CD4-positive, alpha-beta T cell treated with Interferon alpha-2 for 1 hour (primary cell): ENCODE data around the gene SV2B.
"Not testable (repeated sequence)": the region's sequence is repeated elsewhere in the genome, so short reads cannot be mapped to it uniquely, and the experiment has no call there.

Experiments
- DNase-seq, 2 donors: peaks; one replicate each; pipeline ENCODE4 v3.0.0-alpha.2; 2020 to 2022

SV2B gene

DNA sequence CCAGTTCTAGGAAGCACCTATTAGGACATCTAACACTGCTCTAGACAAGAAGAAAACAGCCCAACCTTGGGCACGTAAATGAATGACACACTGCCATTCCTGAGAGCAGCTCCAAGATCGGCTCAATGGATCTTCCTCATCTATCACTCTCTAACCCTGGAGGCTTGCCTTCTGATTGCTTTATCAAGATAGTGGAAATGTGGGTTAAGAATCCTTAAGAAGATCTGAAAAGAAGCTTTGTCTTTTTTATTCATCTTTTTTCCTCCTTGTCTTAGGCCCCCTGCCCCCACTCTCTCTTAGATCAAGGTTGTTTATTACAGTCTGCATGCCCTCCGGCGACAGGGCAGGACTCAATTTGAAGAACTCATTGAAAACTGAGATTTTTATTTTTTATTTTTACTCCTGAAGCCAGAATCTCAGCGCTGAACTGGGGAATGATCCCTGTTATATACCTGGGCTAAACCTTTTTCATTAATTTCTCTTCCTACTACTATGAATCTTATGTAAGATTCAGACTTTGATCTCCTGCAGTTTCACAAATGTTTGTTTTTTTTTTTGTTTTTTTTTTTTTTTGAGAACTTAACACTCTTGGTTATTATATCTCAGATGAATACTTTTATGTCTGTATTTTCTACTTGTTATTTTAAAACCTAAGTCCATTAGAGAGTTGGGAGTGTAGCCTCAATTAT is 219.5 kb downstream of the SV2B start:
- DNase-seq, result peak in 1 of 2 donors; percentile 27

DNA sequence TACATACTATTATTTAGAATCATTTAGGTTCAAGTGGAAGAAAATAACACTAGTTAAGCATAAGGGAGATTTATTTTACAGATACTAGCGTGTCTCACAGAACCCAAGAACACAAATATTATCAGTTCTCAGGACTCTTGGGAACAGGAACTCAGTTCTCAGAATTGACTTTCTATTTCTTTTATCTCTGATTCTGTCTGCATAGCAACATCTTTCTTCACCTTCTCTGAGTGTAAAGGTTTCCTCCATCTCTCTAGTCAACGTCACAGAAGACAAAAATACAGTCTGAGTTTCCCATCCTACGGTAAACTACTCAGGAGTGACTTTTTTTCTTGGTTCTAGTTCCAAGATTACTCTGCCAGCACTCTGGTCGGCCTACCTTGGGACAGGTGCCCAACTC is 220.0 kb downstream of the SV2B start:
- peak in 1 of 2 donors; percentile 72 for DNase-seq

GRCh38 chr15:91329914-91330313 is 229.9 kb downstream of the SV2B start:
- DNase-seq, result no peak

GRCh38 chr15:91331581-91331980 is 231.5 kb downstream of the SV2B start:
- no peak for DNase-seq

DNA sequence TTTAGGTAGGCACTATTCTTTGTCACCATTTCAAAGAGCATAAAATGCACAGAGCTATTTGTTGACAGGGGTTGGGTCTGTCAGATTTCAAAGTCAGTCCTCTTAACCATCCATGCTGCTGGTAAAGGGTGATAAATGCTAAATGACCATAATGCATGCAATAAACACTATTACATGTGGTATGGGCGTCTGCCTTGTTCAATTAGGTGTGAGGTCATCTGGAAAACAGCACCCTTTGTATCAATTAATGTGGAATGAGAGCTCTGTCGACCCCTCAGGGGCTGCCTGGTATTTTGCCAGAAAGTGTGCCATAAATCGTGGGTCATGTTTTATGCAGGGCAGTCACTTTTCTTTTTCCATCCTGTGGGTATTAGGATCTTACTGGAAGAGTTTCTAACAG is 235.6 kb downstream of the SV2B start:
- DNase-seq, result no peak

DNA sequence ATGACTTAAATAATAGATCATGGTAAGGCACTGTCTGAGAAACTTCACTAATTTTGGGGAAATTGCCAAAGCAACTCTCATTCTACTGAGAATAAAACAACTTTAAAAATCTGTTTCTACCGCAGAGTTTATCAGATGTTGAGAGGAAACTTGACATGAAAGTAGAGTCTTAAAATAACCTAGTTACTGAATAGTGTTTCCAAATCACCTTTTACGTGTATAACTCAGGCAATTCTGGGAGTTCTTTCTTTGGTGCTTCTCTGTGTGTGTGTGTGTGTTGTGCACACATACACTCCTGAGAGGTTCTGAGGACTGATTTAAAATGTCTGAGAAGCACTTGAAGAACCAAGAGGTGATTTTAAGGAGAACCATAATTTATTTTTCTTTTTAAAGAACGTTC is 236.6 kb downstream of the SV2B start:
- DNase-seq, result peak in 1 of 2 donors; percentile 27

DNA sequence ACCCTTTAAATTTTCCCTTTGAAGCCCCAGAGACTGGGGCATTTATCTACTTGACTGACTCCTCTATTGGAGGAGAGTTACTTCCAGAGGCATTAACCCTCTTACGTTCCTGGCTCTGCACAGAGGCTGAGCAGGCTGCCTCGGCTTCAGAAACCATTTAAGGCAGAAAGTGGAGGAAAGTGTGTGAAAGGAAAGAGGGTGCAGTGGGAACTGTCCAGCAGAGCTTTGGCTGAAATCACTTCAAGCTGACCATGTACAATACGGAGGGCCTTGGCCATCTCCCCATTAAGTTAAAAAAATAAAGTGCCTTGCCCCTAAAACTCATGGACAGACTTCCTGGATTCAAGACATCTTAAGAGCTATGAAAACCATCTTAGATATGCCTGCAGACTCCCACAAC is 238.7 kb downstream of the SV2B start:
- DNase-seq, result peak in 1 of 2 donors; percentile 25

- DNase-seq, result no peak
Measured at GRCh38 chr15:91342097-91342496, 242.0 kb downstream of the SV2B start.

DNA sequence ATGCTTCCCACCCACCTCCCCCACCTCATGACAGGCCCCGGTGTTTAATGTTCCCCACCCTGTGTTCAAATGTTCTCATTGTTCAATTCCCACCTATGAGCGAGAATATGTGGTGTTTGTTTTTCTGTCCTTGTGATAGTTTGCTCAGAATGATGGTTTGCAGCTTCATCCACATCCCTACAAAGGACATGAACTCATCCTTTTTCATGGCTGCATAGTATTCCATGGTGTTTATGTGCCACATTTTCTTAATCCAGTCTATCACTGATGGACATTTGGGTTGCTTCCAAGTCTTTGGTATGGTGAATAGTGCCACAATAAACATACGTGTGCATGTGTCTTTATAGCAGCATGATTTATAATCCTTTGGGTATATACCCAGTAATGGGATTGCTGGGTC is 244.9 kb downstream of the SV2B start:
- not testable (repeated sequence) for DNase-seq

DNA sequence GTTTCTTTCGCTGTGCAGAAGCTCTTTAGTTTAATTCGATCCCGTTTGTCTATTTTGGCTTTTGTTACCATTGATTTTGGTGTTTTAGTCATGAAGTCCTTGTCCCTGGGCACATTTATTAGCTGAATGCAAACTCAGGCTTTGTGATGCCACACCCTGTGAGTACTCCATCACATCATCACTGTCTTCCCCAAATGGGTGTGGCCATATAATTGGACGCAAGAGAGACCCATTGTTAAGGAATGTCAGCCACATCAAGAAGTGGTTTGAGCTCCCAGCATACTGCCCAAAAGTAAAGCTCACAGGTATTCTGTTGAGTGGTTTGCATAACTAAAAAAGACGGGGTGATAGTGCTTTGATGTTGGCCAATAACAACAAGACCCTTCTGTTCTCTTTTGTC is 245.7 kb downstream of the SV2B start:
- DNase-seq, result no peak

DNA sequence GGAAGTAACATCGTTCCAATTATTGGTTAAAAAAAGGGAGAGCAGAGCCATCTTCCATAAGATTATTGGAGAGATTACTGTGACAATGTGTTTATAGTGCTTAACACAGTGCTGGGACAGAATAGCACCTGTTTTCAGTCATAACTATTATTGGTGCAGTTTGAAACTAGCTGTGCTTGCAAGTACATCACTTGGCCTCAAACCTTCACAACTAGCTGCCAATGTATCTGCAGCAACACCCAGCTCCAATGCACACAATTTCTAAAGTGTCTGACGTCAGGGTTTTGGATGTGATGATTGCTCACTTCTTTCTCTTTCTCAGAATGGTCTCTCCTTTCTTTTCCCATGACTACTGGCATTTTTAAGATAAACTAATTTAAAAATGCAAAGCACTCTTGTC is 246.2 kb downstream of the SV2B start:
- no peak for DNase-seq

- peak; percentile 7 to 50 for DNase-seq
Measured at GRCh38 chr15:91348752-91349500, 248.9 kb downstream of the SV2B start.
